Stimulated activated CD4-positive, alpha-beta T cell treated with anti-CD3 and anti-CD28 coated beads, Interleukin-12 subunit alpha, Interleukin-12 subunit beta, amount 100 ng/mL, for 24 hours (primary cell): ENCODE measurements around the gene CYP21A2.
"Not testable (repeated sequence)": the region's sequence is repeated elsewhere in the genome, so short reads cannot be mapped to it uniquely, and the experiment has no call there.

Experiments used
- DNase-seq, 2 experiments: peaks; one replicate each; pipeline ENCODE4 v3.0.0-alpha.2; 2020; ENCODE audit warnings: low read depth in 2 of 2

The CYP21A2 gene

GRCh38 chr6:32055756-32056155 lies 17.5 kb downstream of the CYP21A2 start:
- not testable (repeated sequence) for DNase-seq

GRCh38 chr6:32056254-32056653 lies 18.0 kb downstream of the CYP21A2 start:
- no peak for DNase-seq

- no peak for DNase-seq
Observed at GRCh38 chr6:32057966-32058365, 19.8 kb downstream of the CYP21A2 start.

GRCh38 chr6:32058511-32058963 lies 20.3 kb downstream of the CYP21A2 start:
- DNase-seq, result no peak

- no peak for DNase-seq
Observed at GRCh38 chr6:32060966-32061655, 22.9 kb downstream of the CYP21A2 start.

GRCh38 chr6:32064706-32065105 lies 26.5 kb downstream of the CYP21A2 start:
- no peak for DNase-seq

GRCh38 chr6:32067521-32067920 lies 29.3 kb downstream of the CYP21A2 start:
- DNase-seq, result not testable (repeated sequence)

- not testable (repeated sequence) for DNase-seq
Observed at GRCh38 chr6:32068315-32068714, 30.1 kb downstream of the CYP21A2 start.

GRCh38 chr6:32068867-32069266 lies 30.7 kb downstream of the CYP21A2 start:
- no peak for DNase-seq

GRCh38 chr6:32069460-32069859 lies 31.2 kb downstream of the CYP21A2 start:
- no peak for DNase-seq

- DNase-seq, result no peak
Observed at GRCh38 chr6:32069878-32070515, 31.8 kb downstream of the CYP21A2 start.

- DNase-seq, result no peak
Observed at GRCh38 chr6:32070814-32071543, 32.8 kb downstream of the CYP21A2 start.

GRCh38 chr6:32073101-32073500 lies 34.9 kb downstream of the CYP21A2 start:
- DNase-seq, result no peak

GRCh38 chr6:32073613-32074012 lies 35.4 kb downstream of the CYP21A2 start:
- no peak for DNase-seq

GRCh38 chr6:32074996-32075532 lies 36.8 kb downstream of the CYP21A2 start:
- DNase-seq, result no peak

GRCh38 chr6:32075781-32076180 lies 37.6 kb downstream of the CYP21A2 start:
- no peak for DNase-seq

GRCh38 chr6:32076321-32076809 lies 38.1 kb downstream of the CYP21A2 start:
- no peak for DNase-seq

- no peak for DNase-seq
Observed at GRCh38 chr6:32079566-32080290, 41.5 kb downstream of the CYP21A2 start.

- DNase-seq, result no peak
Observed at GRCh38 chr6:32081168-32081990, 43.2 kb downstream of the CYP21A2 start.

GRCh38 chr6:32082478-32082877 lies 44.3 kb downstream of the CYP21A2 start:
- no peak for DNase-seq

- no peak for DNase-seq
Observed at GRCh38 chr6:32082935-32083334, 44.7 kb downstream of the CYP21A2 start.
